H9 (cell line): ENCODE results near the gene CMTM2. TPM values are rescaled to one million over a fixed set of nuclear protein-coding genes. Genes with fewer than 3 reads are reported as not detected.

Experiments used
- DNase-seq: peaks from one replicate; pipeline ENCODE4 v3.0.0-alpha.2; 2017
- H2AFZ ChIP-seq: one replicate; pipeline ENCODE4 v1.6.1; 2013; ENCODE audit warnings: mild to moderate bottlenecking, low read length, control low read depth, moderate library complexity
- H2AK5ac ChIP-seq: 2 replicates; pipeline ENCODE4 v1.6.1; 2013; ENCODE audit warnings: low read length, control low read depth, mixed read lengths; ENCODE audit not compliant: insufficient read length
- H2BK120ac ChIP-seq: one replicate; pipeline ENCODE4 v1.6.1; 2013; ENCODE audit warnings: low read depth, mild to moderate bottlenecking, low read length, control low read depth, inconsistent platforms; ENCODE audit not compliant: poor library complexity, severe bottlenecking
- H2BK12ac ChIP-seq: 2 replicates; pipeline ENCODE4 v1.6.1; 2013; ENCODE audit warnings: low read length, control low read depth, mixed read lengths, low read depth; ENCODE audit not compliant: insufficient read length
- H2BK15ac ChIP-seq: 2 replicates; pipeline ENCODE4 v1.6.1; 2013; ENCODE audit warnings: low read depth, low read length, control low read depth
- H2BK20ac ChIP-seq: one replicate; pipeline ENCODE4 v1.6.1; 2013; ENCODE audit warnings: low read depth, mild to moderate bottlenecking, low read length, control low read depth, inconsistent platforms; ENCODE audit not compliant: poor library complexity, severe bottlenecking
- H2BK5ac ChIP-seq: 2 replicates; pipeline ENCODE4 v1.6.1; 2013; ENCODE audit warnings: low read length, control low read depth, mixed read lengths; ENCODE audit not compliant: insufficient read length
- H3K14ac ChIP-seq: 2 replicates; pipeline ENCODE4 v1.6.1; 2013; ENCODE audit warnings: low read length, control low read depth; ENCODE audit not compliant: insufficient read depth
- H3K18ac ChIP-seq: 2 replicates; pipeline ENCODE4 v1.6.1; 2013; ENCODE audit warnings: low read depth, mild to moderate bottlenecking, mixed read lengths, low read length, control low read depth; ENCODE audit not compliant: insufficient read length
- H3K23ac ChIP-seq: 2 replicates; pipeline ENCODE4 v1.6.1; 2013; ENCODE audit warnings: low read length, control low read depth, mixed read lengths, low read depth; ENCODE audit not compliant: insufficient read length
- H3K23me2 ChIP-seq: 2 replicates; pipeline ENCODE4 v1.6.1; 2013; ENCODE audit warnings: low read depth, mild to moderate bottlenecking, mixed read lengths, low read length, control low read depth; ENCODE audit not compliant: insufficient read length, poor library complexity, severe bottlenecking
- H3K27ac ChIP-seq: 2 replicates; pipeline ENCODE4 v1.5.1; 2013; ENCODE audit warnings: low read length, control low read depth, mixed read lengths, low read depth; ENCODE audit not compliant: insufficient read length
- H3K27me3 ChIP-seq: 2 replicates; pipeline ENCODE4 v1.6.1; 2013; ENCODE audit warnings: low read length, control low read depth, inconsistent platforms; ENCODE audit not compliant: insufficient read depth
- H3K4ac ChIP-seq: 2 replicates; pipeline ENCODE4 v1.6.1; 2013; ENCODE audit warnings: low read depth, mild to moderate bottlenecking, control low read depth, inconsistent platforms, low read length, moderate library complexity
- H3K4me1 ChIP-seq: 2 replicates; pipeline ENCODE4 v1.6.1; 2013; ENCODE audit warnings: low read length, control low read depth, inconsistent platforms; ENCODE audit not compliant: insufficient read depth
- H3K4me2 ChIP-seq: 2 replicates; pipeline ENCODE4 v1.6.1; 2013; ENCODE audit warnings: low read length, control low read depth, mixed read lengths; ENCODE audit not compliant: insufficient read length, insufficient read depth
- H3K56ac ChIP-seq: 2 replicates; pipeline ENCODE4 v1.6.1; 2013; ENCODE audit warnings: low read depth, mild to moderate bottlenecking, mixed read lengths, low read length, control low read depth; ENCODE audit not compliant: insufficient read length
- H3K79me1 ChIP-seq: 2 replicates; pipeline ENCODE4 v1.6.1; 2013; ENCODE audit warnings: low read depth, mild to moderate bottlenecking, moderate library complexity, low read length, control low read depth, inconsistent platforms; ENCODE audit not compliant: insufficient read depth, poor library complexity, severe bottlenecking
- H3K79me2 ChIP-seq: 2 replicates; pipeline ENCODE4 v1.6.1; 2013; ENCODE audit warnings: low read length, control low read depth, inconsistent platforms; ENCODE audit not compliant: insufficient read depth
- H3K9ac ChIP-seq: 2 replicates; pipeline ENCODE4 v1.6.1; 2013; ENCODE audit warnings: low read length, control low read depth, mixed read lengths; ENCODE audit not compliant: insufficient read length; ENCODE audit errors: extremely low read depth
- H3K9me3 ChIP-seq: one replicate; pipeline ENCODE4 v1.6.1; 2013; ENCODE audit warnings: low read depth, low read length, inconsistent platforms; ENCODE audit not compliant: control insufficient read depth
- H3T11ph ChIP-seq: one replicate; pipeline ENCODE4 v1.6.1; 2013; ENCODE audit warnings: mild to moderate bottlenecking, low read length, control low read depth, inconsistent platforms
- H4K20me1 ChIP-seq: one replicate; pipeline ENCODE4 v1.6.1; 2013; ENCODE audit not compliant: control insufficient read depth, insufficient read length, insufficient read depth
- H4K5ac ChIP-seq: 2 replicates; pipeline ENCODE4 v1.6.1; 2013; ENCODE audit warnings: low read depth, mild to moderate bottlenecking, mixed read lengths, low read length, control low read depth; ENCODE audit not compliant: insufficient read length
- H4K8ac ChIP-seq: replicated peaks from 2 replicates; pipeline ENCODE4 v1.6.1; 2013; ENCODE audit warnings: low read length, control low read depth, mixed read lengths, low read depth; ENCODE audit not compliant: insufficient read length
- H4K91ac ChIP-seq: 2 replicates; pipeline ENCODE4 v1.6.1; 2013; ENCODE audit warnings: low read depth, mild to moderate bottlenecking, moderate library complexity, mixed read lengths, low read length, control low read depth; ENCODE audit not compliant: insufficient read length
- H3K27ac Mint-ChIP-seq, 3 experiments: 2 replicates in 2 of 3; 3 replicates in 1 of 3; pipeline ENCODE4 v1.8.0; 2020 to 2021; ENCODE audit warnings: mixed read lengths in 3 of 3, mild to moderate bottlenecking in 1 of 3, moderate library complexity in 1 of 3
- H3K27me3 Mint-ChIP-seq: 2 replicates; pipeline ENCODE4 v1.8.0; 2021; ENCODE audit warnings: low read depth, mild to moderate bottlenecking, moderate library complexity, mixed read lengths
- H3K36me3 Mint-ChIP-seq, 3 experiments: 2 replicates in 2 of 3; 3 replicates in 1 of 3; pipeline ENCODE4 v1.8.0; 2020 to 2021; ENCODE audit warnings: low read depth in 3 of 3, mixed read lengths in 3 of 3; ENCODE audit not compliant: insufficient read depth in 1 of 3
- H3K4me1 Mint-ChIP-seq, 2 experiments: 2 replicates each; pipeline ENCODE4 v1.8.0; 2020; ENCODE audit warnings: mixed read lengths in 2 of 2
- H3K4me3 Mint-ChIP-seq, 2 experiments: 2 replicates in 1 of 2; 3 replicates in 1 of 2; pipeline ENCODE4 v1.8.0; 2020 to 2021; ENCODE audit warnings: mild to moderate bottlenecking in 2 of 2, mixed read lengths in 2 of 2, moderate library complexity in 1 of 2
- H3K9me3 Mint-ChIP-seq, 2 experiments: 2 replicates in 1 of 2; 3 replicates in 1 of 2; pipeline ENCODE4 v1.8.0; 2020; ENCODE audit warnings: mild to moderate bottlenecking in 2 of 2, mixed read lengths in 2 of 2, moderate library complexity in 1 of 2
- CTCF ChIP-seq: fragments of 200-600 bp; sonication (generic); conservative IDR thresholded peaks from 3 replicates; pipeline ENCODE4 v1.8.0; 2021; ENCODE audit warnings: antibody characterized with exemption, mild to moderate bottlenecking
- WGBS: extraction: QIAGEN DNeasy Blood & Tissue Kit; methylation state at CpG from one replicate; pipeline ENCODE4 v1.1.7; 2013; ENCODE audit warnings: missing lambda C conversion rate, low lambda C conversion rate, mixed read lengths; ENCODE audit not compliant: insufficient read length; ENCODE audit errors: extremely low coverage; 5-methylcytosine and 5-hydroxymethylcytosine counted together
- total RNA-seq: library from RNA; stranded (reverse); gene quantifications from 2 replicates; pipeline ENCODE4 v1.2.1, GENCODE V29; 2021

CMTM2 gene
- total RNA-seq, 1 experiment from 2014 or later: not detected

- H3K18ac ChIP-seq: no peak overlapping the region
- H3K79me2 ChIP-seq: no peaks in the 10 kb centered on the region
- no CpG with 5 or more reads among the region's 18 CpGs for WGBS
- H4K20me1 ChIP-seq: no peaks in the 10 kb centered on the region
- no peak overlapping the region for H2AFZ ChIP-seq
- TF ChIP-seq CTCF: no peak
- no peaks in the 10 kb centered on the region for H3K9me3 ChIP-seq
- H4K91ac ChIP-seq: no peak overlapping the region
- no peak overlapping the region for H3K56ac ChIP-seq
- H3K9me3 Mint-ChIP-seq: no peaks in the 10 kb centered on the region
- no peak overlapping the region for H3K23ac ChIP-seq
- H3T11ph ChIP-seq: no peak overlapping the region
- H3K36me3 Mint-ChIP-seq: no peaks in the 10 kb centered on the region; a peak in 2 of 7 replicates
- DNase-seq: no peak
- no peak overlapping the region for H3K14ac ChIP-seq
- H3K4ac ChIP-seq: no peak overlapping the region
- no peak overlapping the region for H2BK5ac ChIP-seq
- H4K5ac ChIP-seq: no peak overlapping the region
- peak overlapping the region in 1 of 3 experiments; percentile 41; a peak in 2 of 7 replicates for H3K27ac Mint-ChIP-seq
- H3K27ac ChIP-seq: peak overlapping the region; percentile 8
- H2BK120ac ChIP-seq: no peak overlapping the region
- no peak overlapping the region for H2AK5ac ChIP-seq
- no peaks in the 10 kb centered on the region for H3K27me3 Mint-ChIP-seq
- H2BK20ac ChIP-seq: no peak overlapping the region
- H4K8ac ChIP-seq: no peak overlapping the region
- H3K79me1 ChIP-seq: no peaks in the 10 kb centered on the region
- peaks cover 8% of the 10 kb centered on the region; the same call in 1 of the 2 replicates for H3K4me1 ChIP-seq
- no peaks in the 10 kb centered on the region for H3K27me3 ChIP-seq
- no peak overlapping the region for H2BK12ac ChIP-seq
- no peaks in the 10 kb centered on the region for H3K23me2 ChIP-seq
- H3K9ac ChIP-seq: no peak overlapping the region
- H3K4me3 Mint-ChIP-seq: no peak overlapping the region; a peak in 1 of 5 replicates
- peaks cover 13 to 14% of the 10 kb centered on the region in 2 experiments for H3K4me1 Mint-ChIP-seq
- H2BK15ac ChIP-seq: no peak overlapping the region
- H3K4me2 ChIP-seq: no peak overlapping the region
Measured at GRCh38 chr16:66541388-66542355, 37.6 kb upstream of the CMTM2 start.
